RWPE2 (cell line): Measurements from ENCODE around the gene CCDC71L.

ENCODE experiments used
- ATAC-seq: fragments of 200-7000 bp; cut with Tn5 transposase; 3 replicates; pipeline ENCODE4 v1.9.1; 2021; ENCODE audit warnings: low read depth
- DNase-seq: peaks from one replicate; pipeline ENCODE4 v3.0.0-alpha.2; 2020; ENCODE audit warnings: low spot score
- H3K27ac ChIP-seq: fragments of 450-650 bp; 2 replicates; pipeline ENCODE4 v1.5.1; 2017; ENCODE audit warnings: mild to moderate bottlenecking; ENCODE audit not compliant: poor library complexity, severe bottlenecking
- H3K27me3 ChIP-seq: fragments of 250-450 bp; sonication (Bioruptor Pico); 2 replicates; pipeline ENCODE4 v1.5.1; 2021; ENCODE audit warnings: mild to moderate bottlenecking, moderate library complexity; ENCODE audit not compliant: insufficient read depth, poor library complexity, severe bottlenecking
- H3K36me3 ChIP-seq: fragments of 250-450 bp; sonication (Bioruptor Pico); 2 replicates; pipeline ENCODE4 v1.5.1; 2020; ENCODE audit warnings: low read depth, mild to moderate bottlenecking, moderate library complexity
- H3K4me1 ChIP-seq: fragments of 250-450 bp; sonication (Bioruptor Pico); 2 replicates; pipeline ENCODE4 v1.5.1; 2021; ENCODE audit warnings: mild to moderate bottlenecking, moderate library complexity; ENCODE audit not compliant: insufficient read depth, poor library complexity, severe bottlenecking
- H3K4me3 ChIP-seq: fragments of 250-450 bp; sonication (Bioruptor Pico); 2 replicates; pipeline ENCODE4 v1.5.1; 2021; ENCODE audit warnings: mild to moderate bottlenecking, moderate library complexity; ENCODE audit not compliant: severe bottlenecking
- H3K9me3 ChIP-seq: fragments of 250-450 bp; sonication (Bioruptor Pico); 2 replicates; pipeline ENCODE4 v1.5.1; 2021; ENCODE audit warnings: mild to moderate bottlenecking, moderate library complexity; ENCODE audit not compliant: severe bottlenecking
- TF ChIP-seq, protein P1 (sequence below): fragments of 450-650 bp; IDR thresholded peaks from one replicate; pipeline ENCODE4 v1.5.1; 2017; ENCODE audit warnings: mild to moderate bottlenecking, moderate library complexity; ENCODE audit not compliant: poor library complexity, severe bottlenecking

The CCDC71L gene

DNA sequence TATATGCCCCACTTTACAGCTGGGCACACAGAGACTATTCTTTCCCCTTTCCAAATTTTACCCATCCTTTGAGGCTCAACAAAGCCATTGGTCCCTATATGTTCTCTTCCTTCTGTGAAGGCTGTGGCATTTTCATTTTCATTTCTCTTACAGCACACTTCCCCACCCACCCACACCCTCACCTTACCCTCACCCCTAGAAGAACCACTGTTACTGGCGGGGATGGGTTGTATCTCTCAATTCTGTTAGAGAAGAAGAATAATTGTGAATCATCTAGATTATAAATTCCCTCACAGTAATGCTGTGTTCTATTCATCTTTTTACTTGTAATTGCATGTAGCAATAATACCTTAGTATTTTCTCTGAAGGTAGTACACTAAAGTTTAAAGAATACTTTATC is 10.2 kb upstream of the CCDC71L start:
- no peaks in the 10 kb centered on the region for H3K27me3 ChIP-seq
- H3K27ac ChIP-seq = no peak overlapping the region
- ATAC-seq (no peak), DNase-seq (no peak)
- TF ChIP-seq, protein P1, sequence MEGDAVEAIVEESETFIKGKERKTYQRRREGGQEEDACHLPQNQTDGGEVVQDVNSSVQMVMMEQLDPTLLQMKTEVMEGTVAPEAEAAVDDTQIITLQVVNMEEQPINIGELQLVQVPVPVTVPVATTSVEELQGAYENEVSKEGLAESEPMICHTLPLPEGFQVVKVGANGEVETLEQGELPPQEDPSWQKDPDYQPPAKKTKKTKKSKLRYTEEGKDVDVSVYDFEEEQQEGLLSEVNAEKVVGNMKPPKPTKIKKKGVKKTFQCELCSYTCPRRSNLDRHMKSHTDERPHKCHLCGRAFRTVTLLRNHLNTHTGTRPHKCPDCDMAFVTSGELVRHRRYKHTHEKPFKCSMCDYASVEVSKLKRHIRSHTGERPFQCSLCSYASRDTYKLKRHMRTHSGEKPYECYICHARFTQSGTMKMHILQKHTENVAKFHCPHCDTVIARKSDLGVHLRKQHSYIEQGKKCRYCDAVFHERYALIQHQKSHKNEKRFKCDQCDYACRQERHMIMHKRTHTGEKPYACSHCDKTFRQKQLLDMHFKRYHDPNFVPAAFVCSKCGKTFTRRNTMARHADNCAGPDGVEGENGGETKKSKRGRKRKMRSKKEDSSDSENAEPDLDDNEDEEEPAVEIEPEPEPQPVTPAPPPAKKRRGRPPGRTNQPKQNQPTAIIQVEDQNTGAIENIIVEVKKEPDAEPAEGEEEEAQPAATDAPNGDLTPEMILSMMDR = no peak
- H3K4me1 ChIP-seq = no peaks in the 10 kb centered on the region
- no peaks in the 10 kb centered on the region for H3K9me3 ChIP-seq
- no peaks in the 10 kb centered on the region for H3K36me3 ChIP-seq
- no peak overlapping the region for H3K4me3 ChIP-seq

DNA sequence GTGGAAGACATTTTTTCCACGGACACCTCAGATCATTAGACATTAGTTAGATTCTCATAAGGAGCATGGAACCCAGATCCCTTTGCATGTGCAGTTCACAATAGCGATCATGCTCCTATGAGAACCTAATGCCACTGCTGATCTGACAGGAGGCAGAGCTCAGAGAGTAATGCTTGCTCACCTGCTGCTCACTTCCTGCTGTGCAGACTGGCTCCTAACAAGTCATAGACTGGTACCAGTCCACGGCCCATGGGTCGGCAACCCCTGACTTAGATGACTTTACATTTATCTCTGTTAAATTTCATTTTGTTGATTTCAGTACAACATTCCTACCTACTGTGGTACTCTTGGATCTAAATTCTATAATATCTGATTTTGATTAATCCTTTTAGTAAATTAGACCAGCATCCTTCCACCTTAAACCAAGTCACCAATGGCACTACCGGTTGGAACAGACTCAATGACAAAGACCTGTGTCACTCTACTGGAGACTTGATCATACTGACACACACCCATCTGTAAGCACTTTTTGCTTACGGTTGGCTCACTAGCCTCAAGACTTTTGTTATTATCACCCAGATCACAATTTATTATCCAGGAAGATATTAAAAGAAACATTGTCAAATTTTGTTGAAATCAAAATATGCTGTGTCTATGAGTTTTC is 8.0 kb upstream of the CCDC71L start:
- ATAC-seq (no peak), DNase-seq (no peak)
- no peaks in the 10 kb centered on the region for H3K4me1 ChIP-seq
- H3K9me3 ChIP-seq = no peaks in the 10 kb centered on the region
- H3K27me3 ChIP-seq = no peaks in the 10 kb centered on the region
- no peak overlapping the region for H3K27ac ChIP-seq
- TF ChIP-seq, protein P1 = no peak
- no peak overlapping the region for H3K4me3 ChIP-seq
- H3K36me3 ChIP-seq = no peaks in the 10 kb centered on the region

DNA sequence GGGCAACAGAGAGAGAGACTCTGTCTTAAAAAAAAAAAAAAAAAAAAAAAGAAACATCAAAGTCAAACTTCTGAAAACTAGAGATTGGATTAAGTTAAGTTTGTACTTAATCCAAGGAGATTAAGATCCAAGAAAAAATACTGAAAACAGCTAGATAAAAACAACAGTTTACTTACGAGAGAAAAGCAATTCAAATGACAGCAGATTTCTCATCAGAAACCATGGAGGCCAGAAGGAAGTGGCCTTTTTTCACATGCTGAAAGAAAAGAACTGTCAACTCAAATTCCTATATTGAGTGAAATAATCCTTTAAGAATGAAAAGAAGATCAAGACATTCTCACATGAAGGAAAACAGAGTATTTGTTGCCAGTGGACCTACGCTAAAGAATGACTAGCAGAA is 5.4 kb upstream of the CCDC71L start:
- DNase-seq (no peak), ATAC-seq (no peak)
- Histone ChIP-seq H3K4me1 (no peaks in the 10 kb centered on the region), H3K9me3 (no peaks in the 10 kb centered on the region), H3K4me3 (no peak overlapping the region), H3K36me3 (no peaks in the 10 kb centered on the region), H3K27ac (no peak overlapping the region), H3K27me3 (no peaks in the 10 kb centered on the region)
- TF ChIP-seq, protein P1 = no peak

DNA sequence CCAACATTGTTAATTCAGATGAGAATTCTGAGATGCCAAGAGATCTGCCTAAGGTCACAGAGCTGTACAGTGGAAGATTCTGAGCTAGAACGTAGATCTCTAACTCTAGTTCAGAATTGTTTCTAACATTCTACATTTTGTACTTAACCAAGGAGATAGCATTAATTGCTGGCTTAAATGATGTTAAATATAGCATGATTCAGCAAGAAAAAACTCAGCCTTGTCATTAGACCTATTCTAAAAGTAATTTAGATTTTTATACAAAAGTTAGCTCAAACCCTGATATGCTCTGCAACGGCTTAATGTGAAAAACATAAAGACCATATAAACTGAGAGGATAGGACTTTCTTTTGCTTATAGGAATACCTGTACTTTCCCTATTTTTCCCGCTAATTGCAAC is 3.4 kb upstream of the CCDC71L start:
- H3K4me1 ChIP-seq = no peaks in the 10 kb centered on the region
- DNase-seq = no peak
- H3K27me3 ChIP-seq = no peaks in the 10 kb centered on the region
- H3K36me3 ChIP-seq = no peaks in the 10 kb centered on the region
- no peak overlapping the region for H3K4me3 ChIP-seq
- no peak overlapping the region for H3K27ac ChIP-seq
- ATAC-seq = no peak
- TF ChIP-seq, protein P1 = no peak
- no peaks in the 10 kb centered on the region for H3K9me3 ChIP-seq
